Measurements from ENCODE around the gene STEAP1B.

Gene STEAP1B

DNA sequence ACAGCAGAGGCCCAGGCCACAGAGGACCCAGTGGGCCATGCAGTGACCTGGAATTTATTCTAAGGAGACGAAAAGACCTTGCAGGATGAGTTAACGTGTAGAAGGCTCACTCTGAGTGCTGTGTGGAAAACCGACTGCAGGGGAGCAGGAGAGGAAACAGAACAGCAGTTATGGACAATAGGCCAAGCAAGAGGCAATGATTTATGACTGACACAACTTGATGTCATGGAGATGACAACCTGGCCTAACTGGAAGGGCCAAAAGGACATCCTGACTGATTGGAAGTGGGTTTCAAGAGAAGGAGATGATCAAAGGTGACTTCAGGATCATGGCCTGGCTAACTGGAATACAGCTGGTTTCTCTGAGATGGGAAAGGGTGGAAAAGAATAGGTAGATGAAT is 72.9 kb downstream of the STEAP1B start:
- DNase-seq = no peak

GRCh38 chr7:22426463-22427094 is 73.4 kb downstream of the STEAP1B start:
- DNase-seq = no peak

DNA sequence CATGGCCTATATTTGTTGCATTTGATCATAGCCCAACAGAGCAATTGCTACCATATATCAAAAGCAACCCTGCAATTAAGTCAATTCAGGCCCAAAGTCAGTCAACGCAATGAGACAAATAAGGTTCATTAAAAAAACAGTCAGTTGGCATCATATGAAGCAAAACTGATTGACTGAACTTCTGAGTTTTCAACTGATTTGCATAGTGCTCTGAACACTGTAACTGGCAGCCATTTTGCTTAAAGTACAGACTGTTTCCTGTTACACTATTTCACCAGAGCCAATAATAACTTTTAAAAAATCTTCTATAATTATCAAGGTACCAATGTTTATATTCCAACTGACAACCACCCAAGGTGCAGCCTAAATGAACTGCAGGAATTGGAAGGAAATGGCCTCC is 74.6 kb downstream of the STEAP1B start:
- DNase-seq = no peak

- no peak for DNase-seq
Measured at GRCh38 chr7:22422831-22423615, 77.0 kb downstream of the STEAP1B start.

DNA sequence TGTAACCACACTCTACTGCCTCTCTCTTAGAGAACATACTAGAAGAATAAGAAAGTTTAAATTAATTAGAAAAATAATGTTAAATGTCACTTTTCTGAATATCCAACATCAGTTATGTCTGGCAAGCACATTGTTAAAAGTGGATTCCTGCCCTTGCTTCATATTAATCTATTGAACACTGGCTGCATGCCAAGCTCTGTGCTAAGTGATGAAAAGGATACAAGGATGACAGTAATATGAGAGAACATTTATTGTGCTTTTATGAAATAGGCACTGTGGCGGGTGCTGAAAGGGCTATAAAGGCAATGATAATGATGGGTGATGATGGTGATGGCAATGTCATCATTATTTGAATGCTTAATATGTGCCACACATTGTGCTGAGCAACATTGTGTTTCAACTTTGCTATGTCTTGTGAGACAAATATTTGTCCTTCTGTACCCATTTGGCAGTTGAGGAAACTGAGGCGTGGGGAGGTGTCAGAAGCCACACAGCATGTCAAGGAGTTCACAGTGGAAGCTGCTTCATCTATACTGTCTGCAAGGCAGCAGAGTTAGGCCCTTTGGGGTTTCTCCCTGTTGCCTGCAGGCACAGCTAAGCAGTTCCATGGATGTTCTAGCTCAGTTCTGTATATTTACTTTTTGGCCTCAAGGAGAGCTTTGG is 78.9 kb downstream of the STEAP1B start:
- no peak for DNase-seq

DNA sequence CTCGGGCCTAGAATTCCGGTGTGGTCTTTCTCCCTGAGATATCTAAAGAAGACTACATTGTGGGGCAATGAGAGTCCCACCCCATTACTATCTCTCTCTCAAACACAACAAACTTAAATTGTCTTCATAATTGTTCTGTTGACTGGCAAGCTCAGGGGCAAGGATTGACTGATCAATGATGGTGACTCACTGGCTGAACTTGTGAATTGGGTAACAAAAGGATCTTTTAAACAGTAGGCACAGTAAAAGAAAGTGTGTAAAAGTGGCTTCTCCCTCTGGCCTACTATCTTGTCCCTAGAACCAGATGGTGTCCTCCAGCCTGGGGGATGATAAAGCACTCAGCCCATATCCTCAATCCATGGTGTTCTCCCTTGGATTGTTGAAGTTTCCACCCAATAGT is 80.0 kb downstream of the STEAP1B start:
- no peak for DNase-seq

DNA sequence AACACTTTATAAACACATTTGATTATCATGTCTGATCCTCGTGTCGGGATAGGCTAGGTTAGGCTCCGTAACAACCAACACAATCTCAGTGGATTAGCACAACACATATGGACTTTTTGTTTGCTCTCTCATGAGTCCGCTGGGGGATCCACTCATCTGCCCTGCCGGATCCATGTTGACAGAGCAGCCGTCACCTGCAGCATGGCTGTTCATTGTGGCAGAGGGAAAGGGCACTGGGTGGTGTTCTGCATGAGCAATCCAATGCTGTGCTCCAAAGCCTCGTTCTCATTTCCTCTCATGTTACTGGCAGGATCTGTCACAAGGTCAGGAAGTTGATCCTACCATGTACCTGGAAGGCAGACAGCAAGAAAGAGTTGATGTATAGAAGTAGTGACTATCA is 80.5 kb downstream of the STEAP1B start:
- no peak for DNase-seq

- no peak for DNase-seq
Measured at GRCh38 chr7:22418251-22419046, 81.5 kb downstream of the STEAP1B start.

- DNase-seq = no peak
Measured at GRCh38 chr7:22417841-22418240, 82.1 kb downstream of the STEAP1B start.

- DNase-seq = no peak
Measured at GRCh38 chr7:22417349-22417748, 82.6 kb downstream of the STEAP1B start.

DNA sequence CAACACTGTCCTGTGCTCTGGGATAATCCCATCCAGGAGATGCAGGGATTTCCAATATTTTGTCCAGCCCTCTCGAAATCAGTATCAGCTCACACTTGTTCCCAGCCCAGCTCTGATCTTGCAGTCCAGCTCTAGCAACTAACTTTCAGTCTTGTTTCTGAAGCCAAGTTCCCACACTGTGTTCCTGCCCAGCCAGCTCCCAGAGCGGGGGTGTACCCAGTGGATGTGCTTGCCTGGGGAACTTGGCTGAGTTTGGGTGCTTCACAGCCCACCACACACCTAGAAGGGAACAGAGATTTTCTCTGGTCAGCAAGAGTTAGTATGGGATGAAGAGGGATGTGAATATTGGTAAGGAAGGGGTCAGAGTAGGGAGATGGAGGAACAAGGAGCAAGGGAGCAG is 85.6 kb downstream of the STEAP1B start:
- DNase-seq = no peak

DNA sequence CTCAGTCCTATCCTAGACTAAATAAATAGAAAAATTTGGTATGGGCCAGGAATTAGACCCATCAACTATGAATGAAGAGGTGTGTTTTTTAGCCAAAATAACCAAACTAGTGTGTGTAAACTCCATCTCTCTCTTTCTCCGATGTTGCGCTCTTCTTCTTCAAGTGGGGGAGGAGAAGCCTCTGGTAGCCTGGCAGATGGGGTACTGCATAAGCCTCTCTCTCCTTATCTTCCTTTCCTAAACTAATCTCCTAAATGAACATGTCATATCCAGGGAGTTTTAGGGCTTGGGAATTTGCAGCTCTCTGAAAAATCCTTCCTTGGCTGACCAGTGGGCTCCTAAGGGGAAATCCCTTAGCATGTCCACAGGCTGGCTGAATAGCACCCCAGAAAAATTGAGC is 86.8 kb downstream of the STEAP1B start:
- DNase-seq = no peak

GRCh38 chr7:22411977-22412693 is 87.9 kb downstream of the STEAP1B start:
- DNase-seq = no peak

GRCh38 chr7:22406715-22407114 is 93.3 kb downstream of the STEAP1B start:
- no peak for DNase-seq

GRCh38 chr7:22404421-22405023 is 95.5 kb downstream of the STEAP1B start:
- no peak for DNase-seq

- DNase-seq = no peak
Measured at GRCh38 chr7:22403344-22403743, 96.6 kb downstream of the STEAP1B start.

DNA sequence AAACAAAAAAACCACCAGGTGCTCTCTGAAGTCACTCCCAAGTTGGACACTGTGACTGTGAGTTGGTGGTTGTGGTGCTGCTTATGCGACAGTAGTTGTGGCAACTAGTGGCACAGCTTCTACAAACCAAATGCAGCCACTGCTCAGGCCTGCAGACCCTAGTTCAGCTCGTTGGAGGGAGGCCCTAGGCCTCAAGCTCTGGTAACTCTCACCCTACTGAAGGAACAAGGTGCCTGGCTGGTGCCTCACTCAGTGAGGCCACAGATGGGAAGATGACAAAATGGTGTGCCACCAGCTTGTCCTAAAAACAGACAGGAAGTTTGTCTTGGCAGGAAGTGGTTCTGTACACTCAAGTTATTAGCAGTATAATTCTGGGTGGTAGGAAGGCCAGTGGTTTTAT is 97.7 kb downstream of the STEAP1B start:
- DNase-seq = no peak

DNA sequence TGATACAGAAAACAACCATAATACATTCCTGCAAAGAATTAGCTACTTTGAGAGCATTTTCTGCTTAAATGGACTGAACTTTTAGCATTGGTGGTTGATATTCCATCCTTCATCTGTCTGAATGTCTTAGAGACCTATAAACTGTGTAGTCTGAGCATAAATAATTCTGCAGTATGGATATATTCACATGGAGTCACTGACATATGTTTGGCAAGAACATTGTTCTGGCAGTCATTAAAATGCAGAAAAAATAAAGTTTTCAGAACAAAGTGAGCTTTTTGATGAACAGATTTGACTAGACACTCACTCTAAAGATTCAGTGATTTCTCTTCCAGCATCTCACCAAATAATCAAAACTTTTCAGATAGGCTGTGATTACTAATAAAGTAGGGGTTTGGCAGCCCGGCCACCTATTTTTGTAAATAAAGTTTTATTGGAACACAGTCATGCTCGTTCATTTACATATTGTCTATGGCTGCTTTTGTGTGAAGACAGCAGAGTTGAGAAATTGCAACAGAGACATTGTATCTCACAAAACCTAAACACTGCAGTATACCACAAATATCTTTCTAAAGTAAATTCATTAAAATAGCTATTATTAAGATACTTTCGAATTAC is 98.9 kb downstream of the STEAP1B start:
- no peak for DNase-seq

- no peak for DNase-seq
Measured at GRCh38 chr7:22400150-22400814, 99.7 kb downstream of the STEAP1B start.

DNA sequence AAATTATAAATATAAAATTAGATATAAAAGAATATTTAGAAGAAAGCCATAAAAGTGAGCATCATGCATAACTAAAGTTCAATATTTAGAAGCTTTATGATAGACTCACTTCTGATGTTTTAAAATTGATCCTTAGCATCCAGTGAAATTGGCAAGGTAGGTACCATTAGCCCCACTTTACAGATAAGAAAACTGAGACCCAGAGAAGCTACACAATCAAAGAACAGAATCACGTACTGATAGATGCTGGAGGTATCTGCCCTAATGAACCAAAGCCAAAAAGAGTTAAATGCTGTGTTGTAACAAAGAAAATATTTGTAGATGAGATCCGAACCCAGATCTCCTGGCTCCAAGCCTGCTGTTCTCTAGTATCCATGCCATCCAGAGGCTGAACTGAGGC is 100.4 kb downstream of the STEAP1B start:
- no peak for DNase-seq

DNA sequence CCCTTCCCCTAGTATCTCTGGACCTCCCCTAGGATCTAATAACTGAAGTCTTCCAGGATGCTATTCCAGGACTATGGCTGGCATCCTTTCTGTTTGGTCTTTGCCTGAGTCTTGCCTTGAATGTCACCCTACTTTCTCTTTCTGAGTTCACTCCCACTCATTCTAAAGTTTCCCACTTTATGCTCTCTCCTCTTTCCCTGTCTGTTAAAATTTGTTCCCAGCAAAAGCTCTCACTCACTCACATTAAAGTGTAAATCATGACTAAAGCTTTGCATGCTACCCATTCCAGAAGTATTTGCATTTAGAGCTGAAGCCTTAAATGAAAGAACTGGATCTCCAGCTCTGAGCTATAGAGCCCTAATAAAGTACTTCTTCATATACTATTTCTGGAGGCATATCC is 100.9 kb downstream of the STEAP1B start:
- DNase-seq = no peak
